H1 (cell line): ENCODE measurements around the gene CAMTA1. TPM values are rescaled to one million over a fixed set of nuclear protein-coding genes. Genes with fewer than 3 reads are reported as not detected.

Source experiments
- ATF3 ChIP-seq: IDR thresholded peaks from 2 replicates; pipeline ENCODE4 v1.6.1; 2011; ENCODE audit warnings: low read depth, mild to moderate bottlenecking, low read length; ENCODE audit not compliant: insufficient read depth
- BCL11A ChIP-seq, 2 experiments: IDR thresholded peaks; one replicate each; pipeline ENCODE4 v1.6.1; 2011; ENCODE audit warnings: low read depth in 2 of 2, low read length in 2 of 2, mild to moderate bottlenecking in 2 of 2
- CBX5 ChIP-seq: fragments of 300-800, 300-1000 bp; sonication (generic); IDR thresholded peaks from 2 replicates; pipeline ENCODE4 v1.7.1; 2016; ENCODE audit warnings: antibody characterized with exemption, low read length, low read depth
- CBX8 ChIP-seq: fragments of 300-800, 300-1000 bp; sonication (generic); IDR thresholded peaks from 2 replicates; pipeline ENCODE4 v1.7.1; 2016; ENCODE audit warnings: low read depth, low read length, borderline replicate concordance
- CEBPB ChIP-seq: IDR thresholded peaks from 2 replicates; pipeline ENCODE4 v1.6.1; 2012; ENCODE audit warnings: low read depth, low read length
- CTBP2 ChIP-seq: IDR thresholded peaks from 2 replicates; pipeline ENCODE4 v1.7.0; 2011; ENCODE audit warnings: borderline replicate concordance, mild to moderate bottlenecking, moderate library complexity, mixed read lengths, low read length; ENCODE audit not compliant: insufficient read depth, insufficient read length
- EGR1 ChIP-seq: IDR thresholded peaks from 2 replicates; pipeline ENCODE4 v1.6.1; 2011; ENCODE audit warnings: low read depth, low read length, borderline replicate concordance
- EP300 ChIP-seq, 2 experiments: IDR thresholded peaks; 1 replicate in 1 of 2; 2 replicates in 1 of 2; pipeline ENCODE4 v1.6.1; 2011 to 2012; ENCODE audit warnings: low read depth in 2 of 2, low read length in 2 of 2, mild to moderate bottlenecking in 2 of 2, borderline replicate concordance in 1 of 2, inconsistent platforms in 1 of 2, moderate library complexity in 1 of 2
- GABPA ChIP-seq: IDR thresholded peaks from 2 replicates; pipeline ENCODE4 v1.6.1; 2011; ENCODE audit warnings: mild to moderate bottlenecking, low read length, moderate library complexity, borderline replicate concordance; ENCODE audit not compliant: insufficient read depth
- GTF2F1 ChIP-seq: IDR thresholded peaks from 2 replicates; pipeline ENCODE4 v1.6.1; 2012; ENCODE audit warnings: low read depth, low read length, improper control_type of control experiment, borderline replicate concordance
- JUN ChIP-seq: IDR thresholded peaks from 2 replicates; pipeline ENCODE4 v1.6.1; 2011; ENCODE audit warnings: low read depth, mild to moderate bottlenecking, improper control_type of control experiment, low read length
- PHF8 ChIP-seq: fragments of 200-600 bp; sonication (generic); conservative IDR thresholded peaks from 2 replicates; pipeline ENCODE4 v1.7.1; 2012; ENCODE audit warnings: low read depth, mild to moderate bottlenecking, inconsistent platforms, low read length, moderate library complexity
- POLR2A ChIP-seq, 2 experiments: IDR thresholded peaks; 1 replicate in 1 of 2; 2 replicates in 1 of 2; pipeline ENCODE4 v1.6.1; 2011; ENCODE audit warnings: low read depth in 2 of 2, low read length in 2 of 2, mild to moderate bottlenecking in 2 of 2; ENCODE audit errors: control extremely low read depth in 1 of 2
- POLR2AphosphoS5 ChIP-seq: IDR thresholded peaks from 2 replicates; pipeline ENCODE4 v1.6.1; 2011; ENCODE audit warnings: low read depth, low read length
- RAD21 ChIP-seq, 2 experiments: IDR thresholded peaks in 1 of 2; conservative IDR thresholded peaks in 1 of 2; 2 replicates each; pipeline ENCODE4 v1.6.1; 2011; ENCODE audit warnings: low read depth in 2 of 2, low read length in 2 of 2, improper control_type of control experiment in 1 of 2, inconsistent platforms in 1 of 2, mild to moderate bottlenecking in 1 of 2, moderate library complexity in 1 of 2
- RFX5 ChIP-seq: IDR thresholded peaks from 2 replicates; pipeline ENCODE4 v1.6.1; 2011; ENCODE audit warnings: low read depth, low read length, improper control_type of control experiment, borderline replicate concordance
- RXRA ChIP-seq: IDR thresholded peaks from 2 replicates; pipeline ENCODE4 v1.6.1; 2011; ENCODE audit warnings: low read depth, mild to moderate bottlenecking, low read length, moderate library complexity; ENCODE audit not compliant: insufficient read depth
- SP1 ChIP-seq: IDR thresholded peaks from 2 replicates; pipeline ENCODE4 v1.6.1; 2011; ENCODE audit warnings: low read depth, low read length
- SUZ12 ChIP-seq: fragments of 200-600 bp; sonication (generic); IDR thresholded peaks from 2 replicates; pipeline ENCODE4 v1.6.1; 2012; ENCODE audit warnings: mild to moderate bottlenecking, inconsistent platforms, low read length, moderate library complexity, mixed read lengths
- TAF1 ChIP-seq: IDR thresholded peaks from 2 replicates; pipeline ENCODE4 v1.6.1; 2011; ENCODE audit warnings: mild to moderate bottlenecking, low read depth, low read length
- TBP ChIP-seq: IDR thresholded peaks from 2 replicates; pipeline ENCODE4 v1.6.1; 2011; ENCODE audit warnings: low read depth, low read length, improper control_type of control experiment
- polyA plus RNA-seq, 7 experiments: library from polyadenylated mRNA; depleted of rRNA in 3 of 7; stranded (reverse) in 5 of 7; unstranded in 2 of 7; fragments of >200 nt in 5 of 7; fragments of 200-250 nt in 2 of 7; gene quantifications; 1 replicate in 5 of 7; 2 replicates in 1 of 7; 4 replicates in 1 of 7; pipeline versions ENCODE4 v1.2.1 to v1.2.3, GENCODE V29; 2011 to 2013; ENCODE audit warnings: missing spikeins in 2 of 7, mixed read lengths in 2 of 7
- total RNA-seq: library from RNA; stranded (reverse); fragmentation: NEBNext Ultra II Directional; extraction: Animal tissue kit (Norgen Biotek cat#: 25700); gene quantifications from 2 replicates; pipeline ENCODE4 v1.2.1, GENCODE V29; 2021
- TF ChIP-seq, protein P1 (sequence below): IDR thresholded peaks from 2 replicates; pipeline ENCODE4 v1.6.1; 2011; ENCODE audit warnings: low read length, improper control_type of control experiment

The CAMTA1 gene
- total and polyA plus RNA-seq, 2 of the 8 experiments (the other 6 are each of a cell fraction or from before 2014, with no cell fraction given) = 65.0 to 119 TPM

DNA sequence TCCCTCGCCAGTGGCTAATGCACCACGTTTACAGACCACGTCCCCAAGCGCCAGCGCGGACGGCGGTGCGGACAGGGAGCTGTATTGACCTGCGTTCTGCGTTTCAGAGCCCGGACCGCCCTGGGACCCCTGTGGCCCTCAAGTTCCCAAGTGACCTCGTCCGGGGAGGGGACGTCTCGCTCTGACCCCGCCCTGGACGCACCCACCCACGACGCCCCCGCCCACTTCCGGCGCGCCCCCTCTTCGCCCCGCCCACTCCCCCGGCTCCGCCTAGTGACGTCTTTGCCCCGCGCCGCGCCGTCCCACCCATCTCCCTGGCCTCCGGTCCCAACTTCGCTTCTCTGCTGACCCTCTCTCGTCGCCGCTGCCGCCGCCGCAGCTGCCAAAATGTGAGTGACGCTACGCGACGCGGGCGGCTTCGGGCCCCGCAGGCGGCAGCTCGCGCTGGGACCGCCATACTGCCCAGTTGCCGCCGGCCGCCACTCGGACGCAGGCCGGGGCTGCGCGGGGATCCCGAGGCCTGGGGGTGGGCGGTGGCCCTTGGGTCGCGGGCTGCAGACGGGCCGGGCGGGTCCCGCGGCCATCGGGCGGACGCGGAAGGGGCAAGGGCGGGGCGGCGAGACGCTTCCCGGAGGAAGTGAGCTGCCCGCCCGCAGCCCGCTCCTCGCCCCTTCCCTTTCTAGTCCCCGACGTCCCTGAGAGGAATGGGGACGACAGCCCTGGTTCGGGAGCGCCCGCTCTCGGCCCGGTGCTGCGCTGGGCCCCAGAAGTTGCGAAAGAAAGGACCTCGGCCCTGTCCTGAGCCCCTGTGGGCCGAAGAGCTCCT is 986.0 kb downstream of the CAMTA1 start, which contains the start of gene VAMP3 (continued):
- TF ChIP-seq RAD21 (IDR thresholded peaks at IDR 0.05 in 1 of 2, conservative IDR thresholded peaks at IDR 0.05 in 1 of 2; ENCODE audit: low read depth in 2 of 2, low read length in 2 of 2) = no peak
- no peak for TF ChIP-seq CTBP2
- TF ChIP-seq, protein P1, sequence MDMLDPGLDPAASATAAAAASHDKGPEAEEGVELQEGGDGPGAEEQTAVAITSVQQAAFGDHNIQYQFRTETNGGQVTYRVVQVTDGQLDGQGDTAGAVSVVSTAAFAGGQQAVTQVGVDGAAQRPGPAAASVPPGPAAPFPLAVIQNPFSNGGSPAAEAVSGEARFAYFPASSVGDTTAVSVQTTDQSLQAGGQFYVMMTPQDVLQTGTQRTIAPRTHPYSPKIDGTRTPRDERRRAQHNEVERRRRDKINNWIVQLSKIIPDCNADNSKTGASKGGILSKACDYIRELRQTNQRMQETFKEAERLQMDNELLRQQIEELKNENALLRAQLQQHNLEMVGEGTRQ = no peak
- no peak for TF ChIP-seq CEBPB
- no peak for TF ChIP-seq BCL11A (IDR thresholded peaks at IDR 0.05; ENCODE audit: low read depth in 2 of 2, low read length in 2 of 2)
- no peak for TF ChIP-seq CBX5
- TF ChIP-seq TBP = peak; percentile 33; the same call in 1 of the 2 replicates
- peak; percentile 59 for TF ChIP-seq POLR2AphosphoS5
- no peak for TF ChIP-seq POLR2A (IDR thresholded peaks at IDR 0.05; ENCODE audit: control extremely low read depth in 1 of 2, low read depth in 2 of 2, low read length in 2 of 2)
- TF ChIP-seq TAF1 = peak; percentile 61
- no peak for TF ChIP-seq CBX8
- no peak for TF ChIP-seq GABPA
- TF ChIP-seq GTF2F1 = no peak
- no peak for TF ChIP-seq JUN
- peak; percentile 36; the same call in 1 of the 2 replicates for TF ChIP-seq ATF3
- TF ChIP-seq SP1 = 0 out of 2 replicates have a peak, but pooled peaks have one; percentile 25
- peak; percentile 83 for TF ChIP-seq PHF8
- no peak for TF ChIP-seq RXRA
- no peak for TF ChIP-seq SUZ12
- no peak; the same call in 1 of the 2 replicates for TF ChIP-seq EGR1
- TF ChIP-seq RFX5 = no peak
- no peak for TF ChIP-seq EP300 (IDR thresholded peaks at IDR 0.05; ENCODE audit: borderline replicate concordance in 1 of 2, low read depth in 2 of 2, low read length in 2 of 2)
